Left lung (tissue), 10 donors: ENCODE measurements around the gene DDIAS. TPM values are rescaled to one million over a fixed set of nuclear protein-coding genes. Genes with fewer than 3 reads are reported as not detected.
A peak's percentile ranks its signal among the peaks of the same experiment; 100 is the strongest.
"Not testable (repeated sequence)": the region's sequence is repeated elsewhere in the genome, so short reads cannot be mapped to it uniquely, and the experiment has no call there.

Experiments
- ATAC-seq: fragments of 200-7000 bp; cut with Tn5 transposase; one replicate; pipeline ENCODE4 v1.9.1; 2020; ENCODE audit warnings: moderate library complexity
- DNase-seq, 4 donors: peaks; one replicate each; pipeline ENCODE4 v3.0.0-alpha.2; 2013 to 2020
- H3K27ac ChIP-seq, 2 donors: fragments of 200-600 bp; sonication (generic) in 1 of 2; one replicate each; pipeline versions ENCODE4 v1.5.0 to v1.8.0; 2020 to 2021
- H3K27me3 ChIP-seq, 2 donors: fragments of 200-600 bp; sonication (generic) in 1 of 2; one replicate each; pipeline versions ENCODE4 v1.5.0 to v1.8.0; 2020 to 2021
- H3K36me3 ChIP-seq, 2 donors: fragments of 200-600 bp; sonication (generic) in 1 of 2; one replicate each; pipeline versions ENCODE4 v1.5.0 to v1.8.0; 2020 to 2021
- H3K4me1 ChIP-seq, 2 donors: fragments of 200-600 bp; one replicate each; pipeline ENCODE4 v1.8.0; 2021
- H3K4me3 ChIP-seq, 2 donors: fragments of 200-600 bp; sonication (generic) in 1 of 2; one replicate each; pipeline versions ENCODE4 v1.5.0 to v1.8.0; 2020 to 2021; ENCODE audit warnings: mild to moderate bottlenecking in 1 of 2
- H3K9me3 ChIP-seq, 2 donors: fragments of 200-600 bp; sonication (generic) in 1 of 2; one replicate each; pipeline versions ENCODE4 v1.5.0 to v1.8.0; 2020 to 2021
- intact Hi-C, 2 donors: fragments of 100-400 bp; cut with DNase I; formaldehyde crosslinking; loops; one replicate each; pipeline versions ENCODE4 v1.11.2 to v1.14.2; 2022
- polyA plus RNA-seq, 6 donors: library from polyadenylated mRNA; unstranded; fragments of 120-200 nt; gene quantifications; one replicate each; pipeline ENCODE4 v1.2.1, GENCODE V29; 2013; ENCODE audit not compliant: insufficient read length in 6 of 6
- total RNA-seq, 2 donors: library from RNA; stranded (reverse); fragmentation: NEBNext Ultra II Directional; extraction: Animal tissue kit (Norgen Biotek cat#: 25700); gene quantifications; one replicate each; pipeline ENCODE4 v1.2.1, GENCODE V29; 2021
- TF ChIP-seq, protein P1 (sequence below), 2 donors: fragments of 200-600 bp; sonication (generic) in 1 of 2; IDR thresholded peaks; one replicate each; pipeline versions ENCODE4 v1.5.0 to v1.8.0; 2021; ENCODE audit warnings: antibody characterized with exemption in 2 of 2
- donor health status: DM: no; HTN: yes; CAD: no.
- donor health status: DM: no; HTN: no; CAD: no.

DDIAS gene
- total and polyA plus RNA-seq, 8 donors, result 2.9 to 7.3 (median 5.3) TPM

DNA sequence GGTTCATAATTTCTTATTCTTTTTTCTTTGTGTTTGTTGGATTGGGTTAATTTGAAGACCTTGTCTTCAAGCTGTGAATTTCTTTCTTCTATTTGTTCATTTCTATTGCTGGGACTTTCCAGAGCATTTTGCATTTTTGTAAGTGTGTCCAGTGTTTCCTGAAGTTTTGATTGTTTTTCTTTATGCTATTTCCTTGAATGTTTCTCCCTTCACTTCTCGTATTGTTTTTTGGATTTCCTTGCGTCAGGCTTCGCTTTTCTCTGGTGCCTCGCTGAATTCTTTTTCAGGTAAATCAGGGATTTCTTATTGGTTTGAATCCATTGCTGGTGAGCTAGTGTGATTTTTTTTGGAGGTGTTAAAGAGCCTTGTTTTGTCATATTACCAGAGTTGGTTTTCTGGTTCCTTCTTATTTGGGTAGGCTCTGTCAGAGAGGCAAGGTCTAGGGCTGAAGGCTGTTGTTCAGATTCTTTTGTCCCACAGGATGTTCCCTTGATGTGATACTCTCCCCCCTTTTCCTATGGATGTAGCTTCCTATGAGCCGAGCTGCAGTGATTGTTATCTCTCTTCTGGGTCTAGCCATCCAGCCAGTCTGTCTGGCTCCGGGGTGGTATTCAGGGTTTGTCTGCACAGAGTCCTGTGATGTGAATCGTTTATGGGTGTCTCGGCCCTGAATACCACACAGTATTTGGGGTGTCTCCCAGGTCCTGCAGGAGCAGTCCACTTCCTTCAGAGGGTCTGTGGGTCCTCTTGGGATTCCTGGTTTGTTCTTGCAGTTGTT, 21.0 kb downstream of the DDIAS start:
- intact Hi-C loops, H3K9me3 ChIP-seq, H3K4me3 ChIP-seq, ATAC-seq, H3K27ac ChIP-seq, H3K4me1 ChIP-seq, H3K27me3 ChIP-seq, DNase-seq, H3K36me3 ChIP-seq: not testable (repeated sequence)

DNA sequence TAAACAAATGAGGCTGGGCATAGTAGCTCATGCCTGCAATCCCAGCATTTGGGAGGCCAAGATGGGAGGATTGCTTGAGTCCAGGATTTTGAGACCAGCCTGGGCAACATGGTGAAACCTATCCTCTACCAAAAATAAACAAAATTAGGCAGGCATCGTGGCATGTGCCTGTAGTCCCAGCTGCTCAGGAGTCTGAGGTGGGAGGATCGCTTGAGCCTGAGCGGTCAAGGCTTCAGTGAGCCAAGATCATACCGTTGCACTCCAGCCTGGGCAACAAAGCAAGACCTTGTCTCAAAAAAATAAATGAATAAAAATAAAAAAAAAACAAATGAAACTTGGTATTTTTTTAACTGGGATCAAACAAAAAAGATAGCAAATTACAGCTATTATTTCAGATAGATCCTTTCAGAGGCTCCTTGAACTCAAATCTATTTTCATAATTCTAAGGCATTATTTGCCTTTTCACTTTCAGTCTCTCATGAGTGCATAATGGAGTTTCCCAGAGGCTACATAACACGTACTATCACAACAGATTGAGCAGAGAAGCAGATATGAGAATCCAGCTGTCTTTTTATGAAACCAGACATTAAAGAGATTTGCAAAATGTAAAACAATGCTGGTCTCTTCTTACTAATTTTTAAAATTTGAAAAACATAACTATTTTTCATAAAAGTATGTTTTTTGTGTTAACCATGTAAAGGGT, 23.1 kb downstream of the DDIAS start:
- Histone ChIP-seq H3K27me3 (no peaks in the 10 kb centered on the region), H3K4me3 (no peak overlapping the region), H3K4me1 (no peaks in the 10 kb centered on the region), H3K36me3 (no peaks in the 10 kb centered on the region), H3K9me3 (no peaks in the 10 kb centered on the region), H3K27ac (no peak overlapping the region)
- TF ChIP-seq, protein P1, sequence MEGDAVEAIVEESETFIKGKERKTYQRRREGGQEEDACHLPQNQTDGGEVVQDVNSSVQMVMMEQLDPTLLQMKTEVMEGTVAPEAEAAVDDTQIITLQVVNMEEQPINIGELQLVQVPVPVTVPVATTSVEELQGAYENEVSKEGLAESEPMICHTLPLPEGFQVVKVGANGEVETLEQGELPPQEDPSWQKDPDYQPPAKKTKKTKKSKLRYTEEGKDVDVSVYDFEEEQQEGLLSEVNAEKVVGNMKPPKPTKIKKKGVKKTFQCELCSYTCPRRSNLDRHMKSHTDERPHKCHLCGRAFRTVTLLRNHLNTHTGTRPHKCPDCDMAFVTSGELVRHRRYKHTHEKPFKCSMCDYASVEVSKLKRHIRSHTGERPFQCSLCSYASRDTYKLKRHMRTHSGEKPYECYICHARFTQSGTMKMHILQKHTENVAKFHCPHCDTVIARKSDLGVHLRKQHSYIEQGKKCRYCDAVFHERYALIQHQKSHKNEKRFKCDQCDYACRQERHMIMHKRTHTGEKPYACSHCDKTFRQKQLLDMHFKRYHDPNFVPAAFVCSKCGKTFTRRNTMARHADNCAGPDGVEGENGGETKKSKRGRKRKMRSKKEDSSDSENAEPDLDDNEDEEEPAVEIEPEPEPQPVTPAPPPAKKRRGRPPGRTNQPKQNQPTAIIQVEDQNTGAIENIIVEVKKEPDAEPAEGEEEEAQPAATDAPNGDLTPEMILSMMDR (IDR thresholded peaks at IDR 0.05), result no peak
- intact Hi-C loops, result no loop called here
- DNase-seq, result no peak
- ATAC-seq, result no peak

DNA sequence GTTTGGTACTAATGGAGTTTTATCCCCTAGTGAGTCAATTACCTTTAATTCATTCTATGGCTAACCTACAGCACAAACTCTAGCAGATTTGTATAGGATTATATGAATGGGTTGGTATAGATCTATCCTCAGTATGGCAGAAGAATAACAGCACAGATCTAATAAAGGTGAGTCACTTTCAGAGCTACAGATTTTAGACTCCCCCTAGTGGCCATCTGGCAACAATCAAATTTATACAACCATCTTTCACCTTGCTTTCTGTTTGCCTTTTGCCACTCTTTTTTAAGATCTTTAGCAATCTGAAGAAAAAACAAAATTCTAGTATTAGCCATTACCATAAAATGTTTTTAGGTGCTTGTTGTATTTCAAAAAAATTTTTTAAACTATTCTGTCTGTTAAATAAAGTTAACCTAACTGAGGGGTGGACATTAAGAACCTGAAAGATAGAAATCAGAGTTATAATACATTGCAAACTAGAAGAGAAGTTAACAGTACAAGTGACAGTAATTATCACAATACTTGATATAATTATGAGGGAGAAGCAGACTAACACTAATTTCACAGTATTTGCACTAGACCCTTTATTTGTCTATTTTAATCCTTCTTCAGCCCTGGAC, 25.8 kb downstream of the DDIAS start:
- Histone ChIP-seq H3K27me3 (no peaks in the 10 kb centered on the region), H3K9me3 (no peaks in the 10 kb centered on the region), H3K4me3 (no peak overlapping the region), H3K27ac (no peak overlapping the region), H3K4me1 (no peaks in the 10 kb centered on the region), H3K36me3 (no peaks in the 10 kb centered on the region)
- intact Hi-C loops, result no loop called here
- peak in 2 of 4 donors; percentile 22 to 35 for DNase-seq
- ATAC-seq, result peak; percentile 78
- TF ChIP-seq, protein P1 (IDR thresholded peaks at IDR 0.05), result peak; percentile 73 to 76

DNA sequence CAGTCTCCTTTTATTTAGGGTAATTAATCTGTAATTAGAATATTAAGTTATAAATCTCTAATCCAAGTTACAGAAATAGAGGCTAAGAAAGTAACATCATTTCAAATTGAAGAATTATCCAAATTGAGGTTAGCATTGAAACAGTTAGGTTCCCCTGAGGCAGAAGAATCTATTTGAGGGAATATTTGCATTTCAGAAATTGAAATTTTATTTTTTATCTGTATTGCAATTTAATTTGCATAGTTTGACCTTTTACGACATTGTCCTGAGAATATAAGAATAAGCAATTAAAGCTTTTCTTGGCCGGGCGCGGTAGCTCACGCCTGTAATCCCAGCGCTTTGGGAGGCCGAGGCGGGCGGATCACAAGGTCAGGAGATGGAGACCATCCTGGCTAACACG, 27.6 kb downstream of the DDIAS start:
- no peak overlapping the region for H3K27ac ChIP-seq
- TF ChIP-seq, protein P1 (IDR thresholded peaks at IDR 0.05), result no peak
- ATAC-seq (no peak), DNase-seq (no peak)
- H3K9me3 ChIP-seq, result no peaks in the 10 kb centered on the region
- H3K4me3 ChIP-seq, result no peak overlapping the region
- no peaks in the 10 kb centered on the region for H3K36me3 ChIP-seq
- H3K4me1 ChIP-seq, result no peaks in the 10 kb centered on the region
- H3K27me3 ChIP-seq, result no peaks in the 10 kb centered on the region
- intact Hi-C loops, result no loop called here

DNA sequence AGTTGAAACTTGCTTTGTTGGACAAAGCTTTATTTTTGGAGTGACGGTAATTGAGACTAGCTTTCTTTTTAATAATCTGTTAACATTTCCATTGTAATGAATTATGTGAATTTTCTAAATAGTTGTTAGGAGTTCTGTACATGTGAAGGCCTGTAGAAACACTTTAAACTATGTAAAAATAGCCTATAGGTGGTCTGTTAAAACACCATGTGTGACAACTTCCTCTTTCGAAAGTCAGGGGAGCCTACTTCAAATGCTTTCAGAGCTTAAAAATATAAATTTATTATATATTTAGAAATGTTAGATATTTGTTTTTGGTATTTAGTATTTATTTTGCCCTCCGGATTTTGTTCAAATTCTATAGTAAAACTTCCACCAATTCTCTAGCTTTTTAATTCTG, 28.7 kb downstream of the DDIAS start:
- TF ChIP-seq, protein P1 (IDR thresholded peaks at IDR 0.05), result no peak
- no peaks in the 10 kb centered on the region for H3K4me1 ChIP-seq
- no peak for DNase-seq
- intact Hi-C loops, result no loop called here
- H3K27ac ChIP-seq, result no peak overlapping the region
- no peak overlapping the region for H3K4me3 ChIP-seq
- H3K9me3 ChIP-seq, result no peaks in the 10 kb centered on the region
- no peaks in the 10 kb centered on the region for H3K36me3 ChIP-seq
- no peak for ATAC-seq
- no peaks in the 10 kb centered on the region for H3K27me3 ChIP-seq
